Stimulated activated CD8-positive, alpha-beta memory T cell treated with anti-CD3 and anti-CD28 coated beads, Interleukin-12 subunit alpha, Interleukin-12 subunit beta, amount 100 ng/mL, for 24 hours (primary cell): ENCODE measurements around the gene NPAS3.

Source experiments
- DNase-seq: peaks from one replicate; pipeline ENCODE4 v3.0.0-alpha.2; 2020; ENCODE audit errors: extremely low read depth

NPAS3 gene

DNA sequence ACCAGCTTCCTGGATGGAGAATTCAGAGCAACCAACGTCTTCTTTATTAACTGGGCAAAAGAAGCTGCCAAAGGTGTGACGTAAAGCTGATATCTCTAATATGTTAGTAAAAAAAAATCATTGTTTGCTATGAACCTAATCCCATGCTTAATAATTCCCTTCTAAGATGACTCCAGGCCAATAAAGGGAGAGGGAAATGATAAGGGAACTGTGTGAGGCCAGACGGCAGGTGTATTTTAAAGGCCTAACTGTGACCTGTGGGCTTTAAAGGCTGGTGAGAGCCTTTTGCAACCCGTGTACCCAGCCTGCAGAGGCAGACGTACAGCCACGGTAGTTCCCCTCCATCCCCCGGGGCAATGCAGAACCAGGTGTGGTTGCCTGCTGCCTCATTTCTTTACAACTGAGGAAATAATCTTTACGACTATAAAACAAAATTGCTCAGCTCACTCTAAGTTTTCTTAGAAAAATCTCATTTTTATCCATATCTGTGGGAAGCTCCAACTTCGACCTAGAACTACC lies 641.6 kb downstream of the NPAS3 start:
- no peak for DNase-seq

DNA sequence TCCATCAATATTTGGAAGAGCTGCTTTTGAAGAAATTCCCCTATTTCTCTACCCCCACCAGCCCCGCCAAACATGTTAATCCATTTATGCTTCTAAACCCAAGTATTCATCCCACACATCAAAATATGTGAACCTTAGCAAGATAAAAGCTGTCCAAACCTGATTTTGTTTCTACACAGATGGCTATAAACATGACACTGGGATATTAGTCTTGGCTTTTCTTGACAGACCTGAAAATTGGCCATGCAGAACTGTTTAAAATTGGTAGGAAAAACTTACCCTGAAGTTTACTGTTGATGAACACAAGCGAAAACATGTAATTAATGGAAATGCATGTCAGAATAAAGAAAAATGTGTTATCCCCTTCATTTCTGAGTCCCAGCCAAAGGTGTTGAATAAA lies 642.2 kb downstream of the NPAS3 start:
- no peak for DNase-seq

- DNase-seq = no peak
These were observed 646.0 kb downstream of the NPAS3 start for GRCh38 chr14:33584697-33585096.

DNA sequence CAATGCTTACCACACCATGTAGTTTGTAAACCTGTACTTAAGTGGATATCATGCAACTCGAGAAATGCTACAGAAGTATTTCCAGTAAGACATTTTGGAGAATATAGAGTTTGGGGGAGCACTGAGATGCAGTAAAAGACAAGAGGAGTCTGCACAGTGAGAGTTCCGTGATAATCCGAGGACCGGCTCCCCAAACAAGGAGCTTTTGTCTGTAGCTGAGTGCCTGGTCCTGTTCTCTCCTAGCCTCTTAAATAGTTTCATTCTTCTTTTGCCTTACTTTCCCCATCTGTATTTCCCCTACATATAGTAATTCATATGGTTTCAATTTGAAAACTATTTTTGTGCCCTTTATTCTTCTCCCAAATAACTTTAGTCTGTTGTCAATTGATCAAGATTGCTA lies 648.1 kb downstream of the NPAS3 start:
- DNase-seq = no peak

DNA sequence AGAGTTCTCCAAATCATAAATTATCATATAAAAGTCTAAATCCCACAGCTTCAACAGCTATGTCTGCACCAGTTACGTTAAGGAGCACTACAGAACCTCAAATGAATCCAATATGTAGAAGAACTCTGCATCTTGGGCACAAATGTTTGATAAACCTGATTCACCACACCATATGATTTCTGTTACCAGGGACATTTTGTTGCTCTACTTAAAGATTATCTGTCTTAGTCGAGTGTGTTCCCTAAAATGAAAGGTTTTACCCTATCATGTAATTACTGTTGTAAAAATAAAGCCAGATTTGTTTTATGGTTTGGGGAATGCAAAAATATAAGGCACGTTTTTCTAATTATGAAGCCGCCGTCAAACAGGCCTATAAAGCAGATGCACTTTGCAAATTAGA lies 649.1 kb downstream of the NPAS3 start:
- no peak for DNase-seq

- no peak for DNase-seq
These were observed 650.1 kb downstream of the NPAS3 start for GRCh38 chr14:33588771-33589170.

- no peak for DNase-seq
These were observed 650.7 kb downstream of the NPAS3 start for GRCh38 chr14:33589334-33589733.

GRCh38 chr14:33590891-33591630 lies 652.4 kb downstream of the NPAS3 start:
- no peak for DNase-seq

DNA sequence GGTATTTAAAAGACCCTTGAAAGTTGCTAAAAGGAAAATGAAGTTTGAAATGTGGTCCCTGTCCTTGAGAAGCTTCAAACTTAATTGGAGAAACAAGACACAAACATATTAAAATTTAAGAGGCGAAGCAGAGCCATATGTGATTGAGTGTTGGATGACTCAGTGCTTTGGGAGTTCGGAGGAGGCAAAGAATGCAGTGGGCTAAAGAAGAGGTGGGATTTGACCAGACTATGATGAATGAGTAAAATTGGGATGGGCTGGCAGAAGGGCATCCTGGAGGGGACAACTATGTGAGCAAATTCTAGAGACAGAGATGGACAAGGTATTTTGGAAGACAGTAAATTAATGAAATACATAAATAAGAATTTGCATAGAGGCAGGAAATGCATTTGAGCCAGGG lies 653.6 kb downstream of the NPAS3 start:
- DNase-seq = no peak

DNA sequence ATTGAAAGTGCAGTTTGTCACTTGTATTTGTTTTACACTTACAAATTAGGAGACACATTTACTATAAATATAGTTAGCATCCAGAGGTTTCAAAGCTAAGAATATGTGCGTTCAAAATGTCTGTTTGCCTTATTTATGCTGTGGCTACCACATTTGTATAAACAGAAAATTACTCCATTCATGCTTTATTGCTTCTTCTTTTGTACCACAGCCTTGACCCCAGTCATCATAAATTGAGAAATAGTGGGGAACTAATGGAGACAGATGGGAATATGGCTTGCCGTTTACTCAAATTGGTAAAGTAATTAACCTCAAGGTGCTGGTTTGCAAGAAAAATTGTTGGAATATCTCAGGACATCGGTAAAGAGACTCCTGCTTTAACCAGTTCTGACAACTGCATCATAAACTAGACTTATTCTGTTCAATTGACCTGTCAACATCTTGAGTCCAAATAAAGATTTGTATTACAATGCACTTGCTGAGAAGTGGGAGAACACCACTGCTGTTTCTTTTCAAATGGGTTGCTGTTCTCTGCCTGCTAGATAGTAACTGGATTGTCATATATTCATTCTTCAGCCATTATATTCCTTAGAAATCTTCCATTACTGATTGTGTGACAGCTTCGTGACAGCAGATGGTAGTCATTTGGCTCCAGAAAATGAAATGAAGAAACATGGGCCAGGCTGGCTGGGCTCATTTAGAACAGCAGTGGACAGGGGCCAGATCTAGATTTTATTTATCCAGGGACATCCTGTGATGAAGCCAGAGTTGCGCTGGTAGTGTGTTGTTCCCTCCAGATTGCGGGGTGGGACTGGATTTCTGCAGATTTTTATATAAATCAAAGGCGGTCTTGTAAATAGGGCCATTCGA lies 657.8 kb downstream of the NPAS3 start:
- no peak for DNase-seq

DNA sequence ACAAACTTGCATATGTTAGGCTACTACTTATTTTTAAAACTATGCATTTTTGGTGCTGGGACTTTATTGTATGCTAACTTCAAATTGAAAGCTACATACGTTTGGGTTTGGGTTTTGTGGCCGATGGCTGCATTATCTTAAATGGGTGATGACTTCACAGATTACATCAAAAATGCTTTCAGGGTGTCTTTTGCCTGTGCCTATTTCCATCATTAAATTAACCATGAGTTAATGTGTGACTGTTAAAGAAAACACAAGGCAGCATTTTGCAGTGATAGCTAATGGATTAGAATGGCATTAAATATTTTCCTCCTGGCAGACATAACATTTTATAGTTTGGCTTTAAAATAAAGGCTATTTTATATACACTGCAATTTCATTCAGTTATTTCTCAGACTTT lies 659.9 kb downstream of the NPAS3 start:
- DNase-seq = no peak

GRCh38 chr14:33602396-33602795 lies 663.7 kb downstream of the NPAS3 start:
- DNase-seq = no peak

GRCh38 chr14:33606591-33606990 lies 667.9 kb downstream of the NPAS3 start:
- no peak for DNase-seq

GRCh38 chr14:33609582-33609981 lies 670.9 kb downstream of the NPAS3 start:
- no peak for DNase-seq

GRCh38 chr14:33610121-33610520 lies 671.4 kb downstream of the NPAS3 start:
- no peak for DNase-seq

GRCh38 chr14:33611405-33612196 lies 672.9 kb downstream of the NPAS3 start:
- no peak for DNase-seq

DNA sequence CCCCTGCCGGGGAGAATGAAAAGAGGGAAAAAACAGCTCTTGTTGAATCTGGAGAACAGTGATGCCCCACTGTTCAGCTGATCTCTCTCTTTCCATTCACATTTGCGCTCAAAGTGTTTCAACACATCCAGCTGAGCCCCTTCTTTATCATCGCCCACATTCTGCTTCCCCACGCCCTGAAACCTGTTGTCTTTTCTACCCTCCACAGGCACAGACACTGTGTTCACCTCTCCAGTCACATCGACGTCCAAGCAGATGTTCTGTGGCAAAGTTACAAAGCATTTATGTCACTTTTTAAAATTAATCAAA lies 673.5 kb downstream of the NPAS3 start:
- no peak for DNase-seq

DNA sequence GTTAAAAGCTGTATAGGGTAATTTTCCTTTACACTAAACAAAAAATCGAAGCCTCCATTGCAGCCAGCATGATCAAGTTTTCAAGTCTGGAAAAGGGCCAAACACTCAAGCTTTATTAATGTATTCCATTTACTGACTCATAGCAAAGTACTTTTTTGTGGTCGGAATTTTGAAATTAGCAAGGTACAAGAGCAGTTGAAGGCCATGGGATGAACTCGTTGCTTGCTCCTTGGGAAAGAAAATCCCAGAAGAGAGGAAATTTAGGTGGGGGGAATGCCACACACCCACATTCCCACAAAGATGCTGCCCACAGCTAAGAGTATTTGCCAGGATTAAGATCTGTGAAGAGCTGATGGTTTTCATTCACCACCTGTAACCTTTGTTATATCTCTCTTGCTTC lies 678.5 kb downstream of the NPAS3 start:
- DNase-seq = no peak

DNA sequence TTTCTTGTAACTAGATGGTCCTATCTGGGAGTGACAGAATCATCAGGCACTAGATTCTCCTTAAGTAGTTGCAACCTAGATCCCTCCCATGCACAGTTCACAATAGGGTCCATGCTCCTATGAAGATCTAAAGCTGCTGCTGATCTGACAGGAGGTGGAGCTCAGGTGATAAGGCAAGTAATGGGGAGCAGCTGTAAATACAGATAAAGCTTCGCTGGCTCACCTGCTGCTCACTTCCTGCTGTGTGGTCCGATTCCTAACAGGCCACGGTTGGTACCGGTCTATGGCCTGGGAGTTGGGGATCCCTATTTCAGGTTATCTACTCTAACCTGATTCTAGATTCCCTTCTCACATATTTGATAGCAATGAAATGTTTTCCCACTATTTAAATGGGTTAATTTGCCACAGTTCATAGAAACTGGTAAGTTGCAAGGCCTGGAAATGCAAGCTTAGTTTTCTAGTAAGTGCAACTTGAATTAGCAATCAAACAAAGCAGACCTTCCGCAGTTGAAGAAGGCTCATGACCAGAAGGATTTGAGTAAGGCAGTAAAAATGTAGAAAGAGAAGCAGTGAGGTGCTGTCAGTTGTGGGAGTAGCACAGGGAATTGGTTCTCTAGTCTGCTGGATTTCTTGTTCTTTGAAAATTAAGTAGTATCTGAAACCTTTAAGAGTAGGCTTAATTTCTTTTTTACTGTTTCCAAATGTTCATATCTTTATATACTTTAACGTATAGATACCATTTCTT lies 679.9 kb downstream of the NPAS3 start:
- no peak for DNase-seq

GRCh38 chr14:33622496-33622895 lies 683.8 kb downstream of the NPAS3 start:
- DNase-seq = no peak

- no peak for DNase-seq
These were observed 691.1 kb downstream of the NPAS3 start for GRCh38 chr14:33629792-33630191.

GRCh38 chr14:33631021-33631420 lies 692.3 kb downstream of the NPAS3 start:
- no peak for DNase-seq
